Activated T-cell treated with anti-CD3 and anti-CD28 coated beads for 4 hours (primary cell): Measurements from ENCODE around the gene ZBTB40.

Experiments used
- DNase-seq: peaks from one replicate; pipeline ENCODE4 v3.0.0-alpha.2; 2020

Gene ZBTB40

DNA sequence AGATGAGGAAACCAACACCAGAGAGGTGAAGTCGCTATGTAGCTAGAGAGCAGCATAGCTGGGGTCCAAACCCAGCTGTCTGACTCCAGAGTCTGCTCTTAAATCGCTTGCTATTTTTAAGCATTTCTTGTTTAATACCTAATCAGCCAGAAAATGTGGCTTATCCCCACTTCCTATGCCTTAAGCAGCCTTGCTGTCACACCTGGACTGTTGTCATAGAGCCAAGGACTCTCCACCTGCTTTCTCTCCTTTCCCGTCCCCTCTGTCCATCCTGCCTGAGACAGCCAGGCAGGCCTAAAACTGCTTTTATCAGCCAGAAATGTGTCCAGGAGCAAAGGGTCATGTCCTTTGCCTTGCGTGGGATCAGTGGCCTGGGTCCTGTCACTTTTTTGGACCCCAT, 83.3 kb downstream of the ZBTB40 start:
- no peak for DNase-seq

DNA sequence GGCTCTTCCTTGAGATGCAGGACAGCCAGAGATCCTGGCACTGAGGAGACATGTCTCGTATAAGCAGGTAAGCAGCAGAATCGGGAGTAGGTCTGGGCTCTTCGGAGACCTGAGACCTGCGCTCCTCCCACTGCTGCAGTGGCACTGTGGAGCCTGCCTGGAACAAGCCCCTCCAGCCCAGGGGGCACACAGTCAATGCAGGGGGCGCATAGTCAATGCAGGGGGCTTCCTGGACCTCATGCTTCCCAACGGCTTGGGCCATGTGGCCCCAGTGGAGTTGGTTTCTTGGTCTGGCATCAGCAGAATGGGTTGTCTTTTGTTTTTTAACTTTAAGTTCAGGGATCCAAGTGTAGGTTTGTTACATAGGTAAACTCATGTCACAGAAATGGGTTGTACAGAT, 83.7 kb downstream of the ZBTB40 start:
- DNase-seq, result no peak

DNA sequence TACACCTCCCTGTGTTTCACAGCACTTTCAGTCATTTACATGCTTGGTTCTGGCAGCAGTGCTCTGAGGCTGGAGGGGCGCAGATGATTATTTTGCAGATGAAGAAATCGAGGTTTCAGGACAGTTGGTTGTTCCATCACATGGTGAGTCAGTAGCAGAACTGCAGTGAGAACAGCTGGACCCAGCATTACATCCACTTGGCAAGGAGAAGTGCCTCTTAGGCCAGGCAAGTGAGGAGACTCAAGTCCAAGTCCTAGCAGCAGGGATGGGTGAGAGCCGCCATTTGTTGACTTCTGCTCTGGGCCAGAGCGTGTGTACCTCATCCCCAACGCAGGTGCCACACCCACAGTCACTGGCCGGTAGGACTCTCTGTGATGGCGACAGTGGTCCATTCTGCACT, 84.9 kb downstream of the ZBTB40 start:
- DNase-seq, result no peak

DNA sequence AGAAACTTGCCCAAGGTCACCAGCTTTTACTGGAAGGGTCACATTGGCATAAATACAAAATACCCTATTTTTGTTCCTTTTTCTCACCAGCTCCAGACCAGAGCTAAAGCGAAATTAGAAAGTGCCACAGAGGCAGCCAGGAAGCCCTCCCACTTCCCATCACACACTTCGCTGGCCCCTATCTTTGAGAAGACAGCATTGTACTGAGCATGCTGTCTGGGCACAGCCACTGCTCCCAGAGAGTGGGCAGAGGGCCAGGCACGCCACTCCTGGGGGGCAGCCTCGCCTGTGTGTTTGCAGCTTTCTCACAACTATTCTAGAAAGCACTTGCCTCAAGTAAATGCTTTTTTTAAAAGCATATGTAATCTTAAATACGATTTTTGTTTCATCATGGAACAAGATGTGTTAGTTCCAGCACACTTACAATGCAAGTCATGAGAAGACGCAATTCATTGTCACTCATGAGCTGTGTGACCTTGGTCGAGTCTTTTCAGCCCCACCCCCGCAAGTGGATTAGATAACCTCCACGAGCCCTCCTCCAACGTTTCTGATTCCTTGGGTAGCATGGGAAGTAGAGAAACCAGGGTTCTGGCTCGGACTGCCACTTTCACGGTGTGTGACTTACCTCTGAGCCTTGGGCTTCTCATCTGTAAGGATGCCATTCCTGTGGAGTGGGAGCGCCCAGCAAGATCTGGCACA, 85.9 kb downstream of the ZBTB40 start:
- DNase-seq, result no peak

DNA sequence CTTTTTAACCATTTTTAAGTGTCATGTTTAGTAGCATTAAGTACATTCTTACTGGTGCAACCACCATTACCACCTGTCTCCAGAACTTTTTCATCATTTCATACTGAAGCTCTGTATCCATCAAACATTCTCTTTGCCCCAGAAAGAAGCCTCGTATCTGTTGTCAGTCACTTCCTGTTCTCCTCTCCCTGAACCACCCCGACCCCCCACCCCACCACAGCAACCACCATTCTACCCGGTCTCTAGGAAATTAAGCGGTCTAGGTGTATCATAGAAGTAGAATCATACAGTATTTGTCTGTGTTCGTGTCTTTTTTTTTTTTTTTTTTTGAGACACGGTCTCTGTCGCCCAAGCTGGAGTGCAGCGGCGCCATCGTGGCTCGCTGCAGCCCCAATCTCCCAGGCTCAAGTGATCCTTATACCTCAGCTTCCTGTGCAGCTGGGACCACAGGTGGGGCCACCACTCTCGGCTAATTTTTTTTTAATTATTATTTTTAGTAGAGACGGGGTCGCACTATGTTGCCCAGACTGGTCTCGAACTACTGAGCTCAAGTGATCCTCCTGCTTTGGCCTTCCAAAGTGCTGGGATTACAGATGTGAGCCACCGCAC, 88.0 kb downstream of the ZBTB40 start:
- no peak for DNase-seq

DNA sequence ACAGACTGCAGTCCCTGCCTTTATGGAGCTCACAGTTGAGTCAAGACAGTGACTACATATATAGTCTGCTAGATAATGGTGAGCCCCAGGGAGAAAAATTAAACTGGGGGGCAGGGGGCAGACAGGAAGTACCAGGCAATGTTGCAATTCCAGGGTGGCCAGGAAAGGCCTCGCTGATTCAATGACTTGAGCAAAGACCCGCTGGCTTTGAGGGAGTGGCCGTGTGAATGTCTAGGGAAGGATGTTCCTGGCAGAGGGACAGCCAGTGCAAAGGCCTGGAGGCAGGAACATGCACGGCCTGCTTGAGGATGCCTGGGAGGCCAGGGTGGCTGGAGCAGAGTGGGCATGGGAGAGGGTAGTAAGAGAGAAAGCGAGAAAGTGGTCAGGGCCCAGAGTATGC, 88.7 kb downstream of the ZBTB40 start:
- no peak for DNase-seq

DNA sequence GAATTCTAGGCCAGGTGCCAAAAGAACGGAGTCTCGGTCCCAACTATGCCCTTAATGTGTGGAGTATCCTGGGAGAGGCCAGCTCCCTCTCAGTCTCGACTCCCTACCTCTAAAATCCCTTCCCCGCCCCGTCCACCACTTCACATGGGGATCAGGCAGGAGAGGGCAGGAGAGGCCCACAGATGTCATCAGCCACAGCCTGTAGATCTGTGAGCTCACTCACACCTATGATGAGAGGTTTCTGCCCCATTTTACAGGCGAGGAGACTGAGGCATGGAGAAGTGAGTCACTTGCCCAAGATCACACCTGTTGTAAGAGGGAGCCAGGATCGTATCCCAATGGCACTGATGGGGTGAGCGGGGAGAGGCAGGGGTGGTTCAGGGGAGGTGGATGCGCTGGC, 91.2 kb downstream of the ZBTB40 start:
- no peak for DNase-seq

DNA sequence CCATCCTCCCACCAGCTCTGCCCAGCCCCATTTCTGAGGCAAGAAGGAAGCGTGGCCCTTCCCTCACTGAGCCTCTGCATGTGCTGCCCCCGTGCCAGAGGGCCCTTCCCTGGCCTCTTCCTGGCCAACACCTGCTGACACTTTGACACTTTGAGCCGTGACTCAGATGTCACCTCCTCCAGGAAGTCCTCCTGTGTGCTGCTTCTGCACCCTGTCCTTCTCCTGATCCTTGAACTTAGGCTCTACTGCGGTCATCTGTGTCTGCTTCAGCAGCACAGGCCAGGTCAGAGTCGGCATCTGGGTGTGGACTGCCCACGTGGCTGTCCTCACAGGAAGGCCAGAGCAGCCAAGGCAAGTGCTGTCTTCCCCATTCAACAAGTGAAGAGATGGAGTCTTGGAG, 92.0 kb downstream of the ZBTB40 start:
- no peak for DNase-seq

DNA sequence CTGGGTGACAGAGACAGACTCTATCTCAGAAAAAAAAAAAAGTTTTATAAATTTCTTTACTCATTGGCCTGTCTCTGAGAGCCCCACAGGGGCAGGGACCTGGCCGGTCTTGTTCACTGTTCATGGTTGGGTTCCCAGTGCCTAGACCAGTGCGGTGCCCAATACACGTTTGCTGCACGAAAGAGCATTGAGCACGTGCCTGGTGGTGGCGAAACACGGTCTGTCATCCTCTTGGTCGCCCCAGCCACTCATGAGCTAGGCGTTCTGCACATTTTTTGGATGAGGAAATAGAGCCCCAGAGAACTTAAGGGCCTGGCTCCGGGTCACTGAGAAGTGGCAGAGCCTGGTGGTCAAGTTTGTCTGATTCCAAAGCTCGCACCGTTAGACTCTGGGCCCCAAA, 93.0 kb downstream of the ZBTB40 start:
- no peak for DNase-seq

DNA sequence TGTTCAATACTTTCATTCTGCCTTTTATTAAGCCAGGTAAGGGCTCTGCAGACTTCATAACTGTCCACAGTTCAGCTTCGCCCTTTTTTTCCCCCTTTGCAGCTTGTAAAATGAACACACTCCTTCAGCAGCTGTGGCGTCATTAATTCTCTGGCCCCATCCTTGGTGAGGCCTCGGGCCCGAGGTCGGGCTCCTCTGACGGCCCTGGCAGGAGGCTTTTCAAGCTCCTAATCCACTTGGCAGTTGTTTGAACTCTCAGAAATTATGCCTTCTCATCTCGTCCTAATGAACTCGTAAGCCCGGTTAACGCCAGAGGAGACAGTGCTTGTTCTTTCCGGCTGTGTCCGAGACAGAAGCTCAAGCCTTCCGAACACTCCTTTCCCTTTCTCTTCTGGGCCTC, 93.5 kb downstream of the ZBTB40 start:
- no peak for DNase-seq

DNA sequence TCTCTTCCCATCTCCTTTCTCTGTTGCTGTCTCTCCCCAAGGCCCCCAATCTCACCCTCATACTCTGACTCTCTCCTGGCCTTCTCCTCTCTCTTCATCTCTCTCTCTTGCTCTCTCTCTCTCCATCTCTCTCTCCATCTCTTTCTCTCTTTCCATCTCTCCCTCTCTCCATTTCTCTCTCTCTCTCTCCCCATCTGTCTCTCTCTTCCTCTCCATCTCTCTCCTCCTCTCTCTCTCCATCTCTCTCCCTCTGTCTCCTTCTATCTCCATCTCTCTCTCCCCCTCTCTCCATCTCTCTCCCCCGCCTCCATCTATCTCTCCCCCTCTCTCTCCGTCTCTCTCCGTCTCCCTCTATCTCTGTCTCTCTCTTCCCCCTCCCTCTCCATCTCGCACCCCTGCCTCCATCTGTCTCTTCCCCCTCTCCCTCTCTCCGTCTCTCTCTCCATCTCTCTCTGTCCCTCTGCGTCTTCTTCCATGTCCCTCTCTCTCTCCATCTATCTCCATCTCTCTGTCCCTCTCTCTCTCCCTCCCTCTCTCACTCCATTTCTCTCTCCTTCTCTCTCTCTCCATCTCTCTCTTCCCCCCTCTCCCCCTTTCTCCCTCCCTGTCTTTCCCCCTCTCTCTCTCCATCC, 95.7 kb downstream of the ZBTB40 start:
- DNase-seq, result no peak

DNA sequence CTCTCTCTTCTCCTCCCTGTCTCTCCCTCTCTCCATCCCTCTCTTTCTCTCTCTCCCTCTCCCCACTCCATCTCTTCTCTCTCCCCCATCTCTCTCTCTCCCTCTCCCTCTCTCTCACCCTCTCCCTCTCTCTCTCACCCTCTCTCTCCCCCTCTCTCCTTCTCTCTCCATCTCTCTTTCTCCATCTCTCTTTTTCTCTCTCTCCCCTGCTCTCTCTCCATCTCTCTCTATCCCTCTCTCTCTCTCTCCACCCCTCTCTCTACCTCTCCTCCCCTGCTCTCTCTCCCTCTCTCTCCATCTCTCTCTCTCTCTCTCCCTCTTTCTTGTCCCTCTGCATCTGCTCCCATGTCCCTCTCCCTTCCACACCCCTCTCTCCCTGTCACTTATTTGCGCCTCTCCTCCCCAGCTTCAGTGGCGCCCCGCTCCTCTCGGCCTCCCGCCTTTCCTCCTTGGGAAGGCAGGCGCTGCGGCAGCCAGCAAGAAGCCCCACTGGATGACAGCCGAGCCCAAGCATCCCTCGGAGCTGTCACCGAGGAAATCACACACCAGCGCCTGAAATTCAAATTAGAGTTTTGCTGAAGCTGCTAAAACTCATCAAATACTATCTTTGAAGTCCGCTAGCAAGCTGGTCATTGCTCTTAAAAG, 96.3 kb downstream of the ZBTB40 start:
- DNase-seq, result no peak

DNA sequence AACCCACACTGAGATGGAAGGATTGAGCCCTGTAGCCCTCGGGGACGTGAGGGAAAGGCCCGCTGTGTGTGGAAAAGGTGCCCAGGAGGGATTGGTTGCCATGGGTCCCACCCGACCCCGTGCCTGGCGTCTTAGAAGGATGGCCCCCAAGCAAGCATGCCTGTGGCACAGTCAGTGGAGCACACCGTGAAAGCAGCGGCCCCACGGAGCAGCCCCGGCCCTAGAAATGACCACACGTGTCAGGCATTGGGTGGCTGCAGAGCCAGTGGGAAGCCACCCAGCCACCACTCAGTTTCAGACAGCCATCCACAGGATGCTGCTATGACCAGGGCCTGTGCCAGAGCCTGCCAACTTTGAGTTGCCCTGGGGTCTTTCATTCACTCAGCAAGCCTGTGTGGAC, 98.4 kb downstream of the ZBTB40 start:
- no peak for DNase-seq

DNA sequence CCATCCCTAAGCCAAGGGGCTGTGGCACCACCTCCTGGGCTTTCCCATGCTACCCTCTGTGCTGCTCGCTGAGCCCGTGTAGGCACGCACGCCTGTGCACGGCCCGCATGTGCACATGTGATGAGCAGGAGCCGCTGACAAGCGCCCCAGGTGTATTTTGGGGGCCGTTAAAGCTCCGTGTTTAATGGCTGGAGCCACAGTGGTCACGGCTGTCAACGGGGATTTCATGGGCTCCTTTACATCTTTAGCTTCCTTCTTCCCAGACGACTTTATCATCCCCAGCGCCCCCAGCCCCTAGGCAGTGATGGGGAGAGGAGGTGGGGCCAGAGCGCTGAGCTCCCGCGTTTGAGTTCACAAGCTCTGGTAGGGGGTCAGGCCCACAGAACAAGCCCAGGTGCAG, 99.9 kb downstream of the ZBTB40 start:
- no peak for DNase-seq

DNA sequence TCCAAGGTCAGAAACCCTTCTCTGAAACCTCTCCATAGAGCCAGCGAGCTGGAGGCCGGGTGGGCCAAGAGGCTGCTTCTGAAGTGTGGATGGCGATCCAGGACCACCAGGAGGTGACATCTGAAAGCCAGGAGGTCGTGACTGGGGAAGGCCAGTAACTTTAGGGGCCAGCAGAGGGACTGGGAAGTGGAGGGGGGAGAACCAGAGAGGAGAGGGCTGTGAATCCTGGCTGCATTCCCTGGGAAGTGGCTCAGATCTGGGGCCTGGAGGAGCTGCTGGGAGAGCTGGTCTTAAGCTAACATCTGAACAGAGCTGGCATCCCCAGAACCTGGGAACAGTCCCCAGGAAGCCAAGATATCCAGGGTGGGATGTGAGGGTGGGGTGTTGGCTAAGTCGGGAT, 100.4 kb downstream of the ZBTB40 start:
- DNase-seq, result no peak

DNA sequence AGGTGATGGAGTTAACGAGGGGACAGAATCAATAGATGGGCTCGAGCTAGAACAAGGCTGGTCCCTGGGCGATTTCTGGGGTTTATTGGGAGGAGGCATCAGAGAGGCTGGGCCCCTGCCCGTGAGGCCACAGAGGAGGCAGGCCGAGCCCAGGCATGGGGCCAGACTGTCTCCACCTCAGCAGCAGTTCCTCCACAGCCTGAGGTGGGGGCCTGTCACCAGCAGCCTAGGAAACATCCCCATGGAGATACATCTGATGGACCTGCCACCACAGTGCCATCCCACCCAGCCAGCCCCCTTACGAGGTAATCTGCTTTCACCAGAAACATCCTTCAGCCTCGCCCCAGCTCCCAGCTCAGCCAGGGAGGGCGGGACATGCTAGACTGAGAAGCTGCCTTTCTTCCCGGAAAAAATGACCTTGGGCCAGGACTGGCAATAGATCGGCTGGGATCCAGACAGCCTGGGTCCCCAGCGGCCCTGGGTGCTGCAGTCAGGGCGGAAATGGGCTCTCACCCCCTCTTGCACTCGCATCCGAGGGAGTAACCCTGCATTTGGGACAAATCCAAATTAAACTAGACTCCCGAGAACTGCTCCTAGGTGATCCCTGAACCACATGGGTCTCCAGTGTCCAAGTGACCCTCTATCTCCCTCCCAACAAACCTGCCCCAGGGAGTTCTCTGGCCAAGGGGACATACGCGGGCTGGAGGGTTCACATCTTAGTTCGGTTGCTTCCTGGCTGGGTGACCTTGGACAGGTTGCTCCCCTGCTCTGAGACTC, 101.6 kb downstream of the ZBTB40 start:
- DNase-seq, result no peak

DNA sequence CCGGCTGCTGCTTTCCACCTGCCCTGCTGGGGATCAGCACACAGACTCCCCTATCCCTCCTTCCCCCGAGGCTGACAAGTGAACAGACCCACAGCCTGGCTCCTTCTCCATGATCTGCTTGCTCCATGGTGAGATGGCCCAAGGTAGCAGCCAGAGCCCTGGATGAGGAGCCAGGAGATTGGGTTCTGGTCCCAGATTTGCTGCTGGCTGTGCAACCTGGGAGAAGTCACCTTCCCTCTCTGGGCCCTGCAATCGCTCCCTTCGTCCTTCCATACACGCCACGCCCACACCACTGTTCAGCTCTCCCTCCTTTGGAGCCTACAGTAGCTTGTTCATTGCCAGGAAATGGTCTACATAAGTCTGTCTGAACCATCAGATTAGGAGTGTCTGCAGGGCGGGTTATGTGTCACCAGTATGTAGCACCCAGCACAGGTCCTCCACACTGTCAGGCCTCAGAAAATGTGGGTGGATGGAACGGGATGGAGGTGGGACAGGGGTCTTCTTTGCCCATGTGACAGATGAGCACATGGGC, 102.4 kb downstream of the ZBTB40 start:
- DNase-seq, result no peak

DNA sequence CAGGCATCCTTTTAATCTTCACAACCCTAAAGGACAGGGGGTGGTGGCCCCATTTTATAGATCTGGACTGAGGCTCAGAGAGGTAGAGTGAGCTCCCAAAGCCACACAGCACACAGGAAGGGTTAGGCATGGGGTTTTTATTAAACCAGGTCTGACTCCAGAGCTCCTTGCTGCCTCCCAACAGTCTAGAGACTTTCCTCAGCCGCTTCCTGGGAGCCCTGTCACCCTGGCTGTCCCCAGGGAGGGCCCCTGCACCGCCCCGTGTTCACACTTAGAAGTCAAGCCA, 103.7 kb downstream of the ZBTB40 start:
- DNase-seq, result no peak

DNA sequence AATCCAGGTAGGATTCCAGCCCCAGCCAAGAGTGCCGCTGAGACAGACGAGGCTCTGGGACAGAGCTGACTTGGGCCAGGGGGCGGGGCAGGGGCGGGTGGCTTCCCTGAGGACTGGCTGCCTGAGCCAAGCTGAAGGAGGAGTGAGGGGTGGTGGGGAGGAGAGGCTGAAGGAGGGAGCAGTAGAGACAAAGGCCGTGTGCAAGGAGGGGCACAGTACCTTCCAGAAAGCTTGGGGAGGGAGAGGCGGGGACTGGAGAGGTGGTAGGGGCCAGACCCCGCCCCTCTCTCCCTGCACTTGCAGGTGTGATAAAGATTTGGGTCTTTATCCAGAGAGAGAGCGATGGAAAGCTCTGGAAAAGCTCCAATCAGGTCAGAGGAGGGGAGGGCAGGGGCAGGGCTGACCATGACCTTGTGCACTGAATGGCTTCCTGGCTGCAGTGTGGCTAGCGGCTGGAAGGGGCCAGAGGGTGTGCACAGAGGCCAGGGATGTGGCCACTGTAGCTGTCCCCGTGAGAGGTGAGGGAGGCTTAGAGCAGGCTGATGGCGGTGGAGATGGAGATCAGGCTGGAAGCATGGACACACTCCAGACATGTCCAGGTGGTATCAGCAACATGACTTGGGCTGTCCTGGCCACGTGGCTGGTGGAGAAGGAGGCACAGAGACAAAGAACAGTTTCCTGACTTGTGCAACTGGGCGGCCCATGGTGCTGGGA, 104.9 kb downstream of the ZBTB40 start:
- no peak for DNase-seq

DNA sequence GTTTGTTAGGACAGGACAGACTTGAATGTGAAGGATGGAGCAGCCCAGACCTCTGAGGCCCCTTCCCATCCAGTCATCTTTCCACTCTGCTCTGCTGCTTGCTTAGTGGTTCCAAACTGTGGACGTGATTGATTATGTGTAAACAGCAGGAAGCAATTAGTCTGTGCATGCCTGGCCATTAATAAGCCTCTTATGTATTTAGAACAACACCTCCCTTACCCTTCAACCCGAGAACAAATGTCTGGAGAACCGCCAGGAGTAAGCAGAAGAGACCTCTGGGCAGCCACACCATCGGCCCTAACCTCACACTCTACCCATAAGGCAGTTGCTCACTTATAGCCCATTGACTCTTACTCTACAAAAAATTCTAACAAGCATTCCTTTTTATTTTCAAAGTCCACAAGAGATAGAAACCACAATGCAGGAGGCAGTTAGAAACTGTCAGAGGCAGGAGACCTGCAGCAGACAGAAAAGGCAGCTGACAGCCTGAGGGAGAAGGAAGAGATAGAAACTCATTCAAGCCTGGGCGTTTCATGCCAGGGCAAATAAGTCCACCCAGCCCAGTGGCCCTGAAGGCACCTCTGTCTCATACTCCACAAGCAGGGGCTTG, 105.8 kb downstream of the ZBTB40 start:
- DNase-seq, result no peak

DNA sequence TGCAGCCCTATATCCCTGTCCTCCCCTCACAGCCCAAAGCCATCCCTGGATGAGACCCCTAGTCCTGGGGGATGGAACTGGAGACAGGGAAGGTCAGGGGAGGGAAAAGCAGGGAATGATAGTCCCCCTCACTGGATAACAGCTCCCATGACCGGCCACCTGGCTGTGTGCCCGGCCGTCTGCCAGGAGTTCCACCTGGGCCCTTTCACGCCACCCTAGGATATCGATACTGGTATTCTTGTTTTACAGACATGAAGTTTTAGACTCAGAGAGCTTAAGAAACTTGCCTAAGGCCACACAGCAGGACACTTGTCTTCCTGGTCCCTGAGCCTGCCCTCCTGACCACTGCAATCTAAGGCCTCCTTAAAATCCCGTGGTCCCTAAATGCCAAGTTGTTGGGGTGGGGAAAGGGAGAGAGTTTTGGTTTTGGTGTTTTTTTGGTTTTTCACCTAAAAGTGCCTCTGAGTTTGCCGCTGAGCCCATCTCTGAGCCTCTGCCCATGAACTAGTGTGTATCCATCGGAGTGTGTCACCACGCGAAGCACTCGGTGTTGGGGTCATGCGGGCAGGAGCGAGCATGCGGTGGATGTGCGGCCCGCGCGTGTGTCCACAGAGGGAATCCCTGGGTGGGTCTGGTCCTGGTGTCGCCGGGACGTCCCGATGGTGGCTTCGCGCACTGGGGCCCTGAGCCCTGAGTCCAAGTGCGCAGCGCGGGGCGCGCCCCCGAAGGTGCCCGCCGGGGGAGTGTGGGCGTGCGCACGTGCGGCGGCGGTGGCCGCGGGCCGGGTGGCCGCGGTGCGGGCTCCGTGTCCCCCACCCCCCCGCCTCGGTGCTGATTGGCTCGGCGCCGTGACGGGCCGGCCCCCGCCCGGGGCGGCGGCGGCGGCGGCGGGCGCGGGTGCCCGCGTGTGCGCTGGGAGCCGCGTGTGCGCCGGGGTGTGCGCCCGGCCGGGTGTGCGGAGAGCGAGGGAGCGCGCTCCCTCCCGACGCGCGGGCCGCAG, 111.2 kb downstream of the ZBTB40 start, which contains the start of gene EPHA8:
Gene EPHA8, plus strand, starts transcription at position 906 of the 1,000 bp plus-strand sequence. CDS start 147 bp downstream, outside the sequence.
- DNase-seq, result no peak
